ENCODE measurements around the gene KLHL15. TPM values are rescaled to one million over a fixed set of nuclear protein-coding genes. Genes with fewer than 3 reads are reported as not detected.

The KLHL15 gene
- polyA plus RNA-seq, 1 of the 3 experiments (the other 2 are of a cell fraction): 2.4 TPM

DNA sequence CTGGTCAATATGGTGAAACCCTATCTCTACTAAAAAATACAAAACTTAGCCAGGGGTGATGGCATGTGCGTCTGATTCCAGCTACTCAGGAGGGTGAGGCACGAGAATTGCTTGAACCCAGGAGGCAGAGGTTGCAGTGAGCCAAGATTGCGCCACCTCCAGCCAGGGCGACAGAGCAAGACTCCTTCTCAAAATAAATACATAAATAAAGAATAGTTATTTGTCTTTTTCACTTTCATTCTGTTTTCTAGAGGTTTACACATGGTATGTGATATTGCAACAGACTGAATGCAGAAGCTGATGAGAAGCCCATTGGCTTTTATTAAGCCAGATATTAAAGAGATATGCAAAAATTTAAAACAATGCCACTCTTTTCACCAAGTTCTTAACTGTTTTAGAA is 8.2 kb downstream of the KLHL15 start:
- H3K27me3 ChIP-seq (ENCODE audit: insufficient read depth): no peaks in the 10 kb centered on the region; the same call in 1 of the 2 replicates
- H3F3A ChIP-seq (replicated peaks; ENCODE audit: insufficient read depth): peaks cover 2% of the 10 kb centered on the region
- H4K20me1 ChIP-seq (ENCODE audit: insufficient read depth): no peaks in the 10 kb centered on the region
- no peak overlapping the region for H3K27ac ChIP-seq (ENCODE audit: low read depth in 2 of 2, low read length in 1 of 2)
- no peak overlapping the region for H3K4me2 ChIP-seq
- H3K9me3 ChIP-seq: no peaks in the 10 kb centered on the region
- no peaks in the 10 kb centered on the region; a peak in 1 of 4 replicates for H3K4me1 ChIP-seq (ENCODE audit: control insufficient read depth in 1 of 2, insufficient read depth in 2 of 2, low read depth in 1 of 2, low read length in 1 of 2)
- ChIA-PET CTCF (interaction anchor here (1.0 kb wide), 1 partner anchor 13 kb away, joined by 4 read pairs; no protein-coding TSS in a partner anchor), POLR2A (no interaction called here)
- no peak overlapping the region for H2AFZ ChIP-seq (ENCODE audit: low read depth)
- no peak for DNase-seq
- TF ChIP-seq ELF1 (IDR thresholded peaks at IDR 0.05): no peak
- no peak for TF ChIP-seq NRF1 (IDR thresholded peaks at IDR 0.05; ENCODE audit: low read depth, low read length)
- no peak for TF ChIP-seq GATA2 (CRISPR knock-in tag; IDR thresholded peaks at IDR 0.05)
- TF ChIP-seq RFX5 (IDR thresholded peaks at IDR 0.05; ENCODE audit: low read length): no peak
- TF ChIP-seq MAX (IDR thresholded peaks at IDR 0.05; ENCODE audit: low read depth): no peak
- H3K9ac ChIP-seq: no peak overlapping the region
- H3K4me3 ChIP-seq (ENCODE audit: low read depth in 2 of 2, low read length in 1 of 2): no peak overlapping the region
- WGBS (ENCODE audit: low lambda C conversion rate): 56% methylated on average over 4 of the region's 4 CpGs
- peaks cover 95% of the 10 kb centered on the region for H3K79me2 ChIP-seq (ENCODE audit: insufficient read depth)
- H3K9me2 ChIP-seq: no peaks in the 10 kb centered on the region
- no peaks in the 10 kb centered on the region for H3K36me3 ChIP-seq (replicated peaks in 1 of 2; ENCODE audit: control insufficient read depth in 1 of 2, insufficient read depth in 2 of 2, low read length in 1 of 2)

DNA sequence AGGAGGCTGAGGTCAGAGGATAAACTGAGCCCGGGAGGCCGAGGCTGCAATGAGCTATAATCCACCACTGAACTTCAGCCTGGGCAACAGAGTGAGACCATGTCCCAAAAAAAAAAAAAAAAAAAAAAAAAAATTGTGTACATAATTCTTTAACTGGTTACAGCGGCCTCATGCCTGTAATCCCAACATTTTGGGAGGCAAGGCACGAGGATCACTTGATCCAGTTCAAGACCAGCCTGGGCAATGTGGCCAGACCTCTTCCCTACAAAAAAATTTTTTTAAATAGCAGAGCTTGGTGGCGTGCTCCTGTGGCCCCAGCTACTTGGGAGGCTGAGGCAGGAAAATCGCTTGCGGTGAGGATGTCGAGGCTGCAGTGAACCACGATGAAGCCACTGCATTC is 9.3 kb downstream of the KLHL15 start:
- Histone ChIP-seq H4K20me1 (ENCODE audit: insufficient read depth) (no peaks in the 10 kb centered on the region), H3K9me2 (no peaks in the 10 kb centered on the region), H3K4me1 (ENCODE audit: control insufficient read depth in 1 of 2, insufficient read depth in 2 of 2, low read depth in 1 of 2, low read length in 1 of 2) (no peaks in the 10 kb centered on the region; a peak in 1 of 4 replicates), H3K79me2 (ENCODE audit: insufficient read depth) (peaks cover 94% of the 10 kb centered on the region), H3K27me3 (ENCODE audit: insufficient read depth) (no peaks in the 10 kb centered on the region; the same call in 1 of the 2 replicates), H3F3A (replicated peaks; ENCODE audit: insufficient read depth) (no peaks in the 10 kb centered on the region), H3K9me3 (no peaks in the 10 kb centered on the region), H2AFZ (ENCODE audit: low read depth) (no peak overlapping the region), H3K9ac (no peak overlapping the region), H3K36me3 (replicated peaks in 1 of 2; ENCODE audit: control insufficient read depth in 1 of 2, insufficient read depth in 2 of 2, low read length in 1 of 2) (no peaks in the 10 kb centered on the region), H3K27ac (ENCODE audit: low read depth in 2 of 2, low read length in 1 of 2) (no peak overlapping the region), H3K4me2 (no peak overlapping the region), H3K4me3 (ENCODE audit: low read depth in 2 of 2, low read length in 1 of 2) (no peak overlapping the region)
- CTCF ChIA-PET: interaction anchor here (2.0 kb wide), 1 partner anchor 109 kb away, joined by 6 read pairs; the partner anchor contains the start of genes APOO and CXorf58
- POLR2A ChIA-PET: no interaction called here
- DNase-seq: no peak
- 72% methylated on average over 9 of the region's 9 CpGs for WGBS (ENCODE audit: low lambda C conversion rate)
- no peak for TF ChIP-seq CHD2 (IDR thresholded peaks at IDR 0.05; ENCODE audit: low read length, partially characterized antibody)
- no peak for TF ChIP-seq MXI1 (IDR thresholded peaks at IDR 0.05; ENCODE audit: low read depth, low read length)
- TF ChIP-seq JUND (IDR thresholded peaks at IDR 0.05): no peak
- no peak for TF ChIP-seq GATA2 (CRISPR knock-in tag; IDR thresholded peaks at IDR 0.05)
- no peak for TF ChIP-seq MAX (IDR thresholded peaks at IDR 0.05; ENCODE audit: low read depth)
- TF ChIP-seq, protein P1, sequence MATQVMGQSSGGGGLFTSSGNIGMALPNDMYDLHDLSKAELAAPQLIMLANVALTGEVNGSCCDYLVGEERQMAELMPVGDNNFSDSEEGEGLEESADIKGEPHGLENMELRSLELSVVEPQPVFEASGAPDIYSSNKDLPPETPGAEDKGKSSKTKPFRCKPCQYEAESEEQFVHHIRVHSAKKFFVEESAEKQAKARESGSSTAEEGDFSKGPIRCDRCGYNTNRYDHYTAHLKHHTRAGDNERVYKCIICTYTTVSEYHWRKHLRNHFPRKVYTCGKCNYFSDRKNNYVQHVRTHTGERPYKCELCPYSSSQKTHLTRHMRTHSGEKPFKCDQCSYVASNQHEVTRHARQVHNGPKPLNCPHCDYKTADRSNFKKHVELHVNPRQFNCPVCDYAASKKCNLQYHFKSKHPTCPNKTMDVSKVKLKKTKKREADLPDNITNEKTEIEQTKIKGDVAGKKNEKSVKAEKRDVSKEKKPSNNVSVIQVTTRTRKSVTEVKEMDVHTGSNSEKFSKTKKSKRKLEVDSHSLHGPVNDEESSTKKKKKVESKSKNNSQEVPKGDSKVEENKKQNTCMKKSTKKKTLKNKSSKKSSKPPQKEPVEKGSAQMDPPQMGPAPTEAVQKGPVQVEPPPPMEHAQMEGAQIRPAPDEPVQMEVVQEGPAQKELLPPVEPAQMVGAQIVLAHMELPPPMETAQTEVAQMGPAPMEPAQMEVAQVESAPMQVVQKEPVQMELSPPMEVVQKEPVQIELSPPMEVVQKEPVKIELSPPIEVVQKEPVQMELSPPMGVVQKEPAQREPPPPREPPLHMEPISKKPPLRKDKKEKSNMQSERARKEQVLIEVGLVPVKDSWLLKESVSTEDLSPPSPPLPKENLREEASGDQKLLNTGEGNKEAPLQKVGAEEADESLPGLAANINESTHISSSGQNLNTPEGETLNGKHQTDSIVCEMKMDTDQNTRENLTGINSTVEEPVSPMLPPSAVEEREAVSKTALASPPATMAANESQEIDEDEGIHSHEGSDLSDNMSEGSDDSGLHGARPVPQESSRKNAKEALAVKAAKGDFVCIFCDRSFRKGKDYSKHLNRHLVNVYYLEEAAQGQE (IDR thresholded peaks at IDR 0.05; ENCODE audit: low read depth, low read length): no peak
- TF ChIP-seq, protein P2, sequence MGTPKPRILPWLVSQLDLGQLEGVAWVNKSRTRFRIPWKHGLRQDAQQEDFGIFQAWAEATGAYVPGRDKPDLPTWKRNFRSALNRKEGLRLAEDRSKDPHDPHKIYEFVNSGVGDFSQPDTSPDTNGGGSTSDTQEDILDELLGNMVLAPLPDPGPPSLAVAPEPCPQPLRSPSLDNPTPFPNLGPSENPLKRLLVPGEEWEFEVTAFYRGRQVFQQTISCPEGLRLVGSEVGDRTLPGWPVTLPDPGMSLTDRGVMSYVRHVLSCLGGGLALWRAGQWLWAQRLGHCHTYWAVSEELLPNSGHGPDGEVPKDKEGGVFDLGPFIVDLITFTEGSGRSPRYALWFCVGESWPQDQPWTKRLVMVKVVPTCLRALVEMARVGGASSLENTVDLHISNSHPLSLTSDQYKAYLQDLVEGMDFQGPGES (IDR thresholded peaks at IDR 0.05; ENCODE audit: low read depth, low read length): no peak
- TF ChIP-seq USF1 (IDR thresholded peaks at IDR 0.05; ENCODE audit: borderline replicate concordance, low read depth): no peak
- no peak for TF ChIP-seq NRF1 (IDR thresholded peaks at IDR 0.05; ENCODE audit: low read depth, low read length)
- no peak for TF ChIP-seq EZH2phosphoT487 (IDR thresholded peaks at IDR 0.05; ENCODE audit: borderline replicate concordance, low read depth)
- TF ChIP-seq, protein P3, sequence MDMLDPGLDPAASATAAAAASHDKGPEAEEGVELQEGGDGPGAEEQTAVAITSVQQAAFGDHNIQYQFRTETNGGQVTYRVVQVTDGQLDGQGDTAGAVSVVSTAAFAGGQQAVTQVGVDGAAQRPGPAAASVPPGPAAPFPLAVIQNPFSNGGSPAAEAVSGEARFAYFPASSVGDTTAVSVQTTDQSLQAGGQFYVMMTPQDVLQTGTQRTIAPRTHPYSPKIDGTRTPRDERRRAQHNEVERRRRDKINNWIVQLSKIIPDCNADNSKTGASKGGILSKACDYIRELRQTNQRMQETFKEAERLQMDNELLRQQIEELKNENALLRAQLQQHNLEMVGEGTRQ (IDR thresholded peaks at IDR 0.05; ENCODE audit: borderline replicate concordance, low read depth, low read length): no peak
- TF ChIP-seq, protein P4, sequence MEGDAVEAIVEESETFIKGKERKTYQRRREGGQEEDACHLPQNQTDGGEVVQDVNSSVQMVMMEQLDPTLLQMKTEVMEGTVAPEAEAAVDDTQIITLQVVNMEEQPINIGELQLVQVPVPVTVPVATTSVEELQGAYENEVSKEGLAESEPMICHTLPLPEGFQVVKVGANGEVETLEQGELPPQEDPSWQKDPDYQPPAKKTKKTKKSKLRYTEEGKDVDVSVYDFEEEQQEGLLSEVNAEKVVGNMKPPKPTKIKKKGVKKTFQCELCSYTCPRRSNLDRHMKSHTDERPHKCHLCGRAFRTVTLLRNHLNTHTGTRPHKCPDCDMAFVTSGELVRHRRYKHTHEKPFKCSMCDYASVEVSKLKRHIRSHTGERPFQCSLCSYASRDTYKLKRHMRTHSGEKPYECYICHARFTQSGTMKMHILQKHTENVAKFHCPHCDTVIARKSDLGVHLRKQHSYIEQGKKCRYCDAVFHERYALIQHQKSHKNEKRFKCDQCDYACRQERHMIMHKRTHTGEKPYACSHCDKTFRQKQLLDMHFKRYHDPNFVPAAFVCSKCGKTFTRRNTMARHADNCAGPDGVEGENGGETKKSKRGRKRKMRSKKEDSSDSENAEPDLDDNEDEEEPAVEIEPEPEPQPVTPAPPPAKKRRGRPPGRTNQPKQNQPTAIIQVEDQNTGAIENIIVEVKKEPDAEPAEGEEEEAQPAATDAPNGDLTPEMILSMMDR (IDR thresholded peaks at IDR 0.05): no peak
- TF ChIP-seq RAD21 (IDR thresholded peaks at IDR 0.05; ENCODE audit: low read length): no peak
- TF ChIP-seq FOXM1 (IDR thresholded peaks at IDR 0.05; ENCODE audit: low read depth): no peak
- no peak for TF ChIP-seq POLR2AphosphoS5 (IDR thresholded peaks at IDR 0.05; ENCODE audit: low read depth, low read length)
- TF ChIP-seq SIN3A (IDR thresholded peaks at IDR 0.05; ENCODE audit: borderline replicate concordance, low read depth, low read length): no peak
- TF ChIP-seq ELF1 (IDR thresholded peaks at IDR 0.05): no peak
- no peak for TF ChIP-seq TCF12 (IDR thresholded peaks at IDR 0.05)
